ENCODE data around the gene ILK.

The ILK gene

GRCh38 chr11:6557761-6558674 lies 45.6 kb upstream of the ILK start:
- Histone ChIP-seq H3K27ac (no peak overlapping the region), H3K9me3 (ENCODE audit: control insufficient read depth, low read length) (no peaks in the 10 kb centered on the region), H3K4me1 (peaks cover 1% of the 10 kb centered on the region), H2AFZ (no peak overlapping the region), H3K79me2 (peaks cover 3% of the 10 kb centered on the region), H3K4me2 (ENCODE audit: low read length) (no peak overlapping the region), H3K36me3 (ENCODE audit: control insufficient read depth, insufficient read depth, low read length) (no peaks in the 10 kb centered on the region), H3K9ac (no peak overlapping the region), H3K27me3 (ENCODE audit: control insufficient read depth, insufficient read depth, low read length) (no peaks in the 10 kb centered on the region), H3K4me3 (ENCODE audit: low read depth, low read length) (no peak overlapping the region)
- TF ChIP-seq, protein P1, sequence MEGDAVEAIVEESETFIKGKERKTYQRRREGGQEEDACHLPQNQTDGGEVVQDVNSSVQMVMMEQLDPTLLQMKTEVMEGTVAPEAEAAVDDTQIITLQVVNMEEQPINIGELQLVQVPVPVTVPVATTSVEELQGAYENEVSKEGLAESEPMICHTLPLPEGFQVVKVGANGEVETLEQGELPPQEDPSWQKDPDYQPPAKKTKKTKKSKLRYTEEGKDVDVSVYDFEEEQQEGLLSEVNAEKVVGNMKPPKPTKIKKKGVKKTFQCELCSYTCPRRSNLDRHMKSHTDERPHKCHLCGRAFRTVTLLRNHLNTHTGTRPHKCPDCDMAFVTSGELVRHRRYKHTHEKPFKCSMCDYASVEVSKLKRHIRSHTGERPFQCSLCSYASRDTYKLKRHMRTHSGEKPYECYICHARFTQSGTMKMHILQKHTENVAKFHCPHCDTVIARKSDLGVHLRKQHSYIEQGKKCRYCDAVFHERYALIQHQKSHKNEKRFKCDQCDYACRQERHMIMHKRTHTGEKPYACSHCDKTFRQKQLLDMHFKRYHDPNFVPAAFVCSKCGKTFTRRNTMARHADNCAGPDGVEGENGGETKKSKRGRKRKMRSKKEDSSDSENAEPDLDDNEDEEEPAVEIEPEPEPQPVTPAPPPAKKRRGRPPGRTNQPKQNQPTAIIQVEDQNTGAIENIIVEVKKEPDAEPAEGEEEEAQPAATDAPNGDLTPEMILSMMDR (IDR thresholded peaks at IDR 0.05) = no peak

GRCh38 chr11:6559369-6559768 lies 44.2 kb upstream of the ILK start:
- Histone ChIP-seq H3K4me1 (peaks cover 11% of the 10 kb centered on the region), H3K27ac (no peak overlapping the region), H3K4me3 (ENCODE audit: low read depth, low read length) (no peak overlapping the region), H3K79me2 (peaks cover 3% of the 10 kb centered on the region), H3K9ac (no peak overlapping the region), H3K27me3 (ENCODE audit: control insufficient read depth, insufficient read depth, low read length) (no peaks in the 10 kb centered on the region), H3K36me3 (ENCODE audit: control insufficient read depth, insufficient read depth, low read length) (no peaks in the 10 kb centered on the region), H3K4me2 (ENCODE audit: low read length) (no peak overlapping the region), H3K9me3 (ENCODE audit: control insufficient read depth, low read length) (no peaks in the 10 kb centered on the region), H2AFZ (no peak overlapping the region)
- TF ChIP-seq, protein P1 (IDR thresholded peaks at IDR 0.05) = no peak

DNA sequence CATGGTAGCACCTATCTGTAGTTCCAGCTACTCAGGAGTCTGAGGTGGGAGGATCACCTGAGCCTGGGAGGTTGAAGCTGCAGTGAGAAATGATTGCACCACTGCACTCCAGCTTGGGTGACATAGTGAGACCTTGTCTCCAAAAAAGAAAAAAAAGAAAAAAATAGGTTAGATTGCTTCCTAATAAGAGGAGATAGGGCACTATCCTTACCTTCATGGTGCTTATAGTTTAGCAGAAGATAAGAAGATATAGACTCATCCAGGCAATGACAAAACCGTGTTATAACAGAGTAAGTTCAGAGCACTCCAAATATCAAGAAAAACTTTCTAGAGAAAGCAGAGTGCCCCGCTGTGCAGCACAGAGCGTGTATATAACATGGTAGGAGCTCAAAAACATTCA lies 42.3 kb upstream of the ILK start:
- no peak overlapping the region for H3K4me2 ChIP-seq (ENCODE audit: low read length)

DNA sequence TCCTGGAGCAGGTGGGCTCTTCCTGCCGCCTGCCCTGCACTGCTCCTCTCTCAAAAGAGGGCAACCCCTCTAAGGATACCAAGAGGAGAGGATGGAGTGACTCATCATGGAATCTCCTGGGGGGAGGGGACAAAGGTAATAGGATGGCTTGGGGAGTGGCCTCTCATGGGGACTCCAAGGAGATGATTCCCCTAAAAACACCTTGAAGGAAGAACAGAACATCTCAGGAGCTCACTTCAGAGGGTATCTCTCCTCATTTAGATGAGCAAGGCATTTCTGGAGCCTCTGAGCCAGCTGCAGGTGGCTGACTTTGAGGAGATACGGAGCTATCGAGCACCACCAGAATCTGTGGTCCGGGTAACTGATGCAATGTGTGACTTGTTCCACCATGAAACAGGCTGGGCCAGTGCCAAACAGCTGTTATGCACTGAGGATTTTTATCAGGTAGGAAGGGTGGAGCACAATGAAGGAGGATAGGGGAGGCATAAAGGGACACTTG lies 40.4 kb upstream of the ILK start:
- H3K36me3 ChIP-seq (ENCODE audit: control insufficient read depth, insufficient read depth, low read length) = no peaks in the 10 kb centered on the region
- H3K9me3 ChIP-seq (ENCODE audit: control insufficient read depth, low read length) = no peaks in the 10 kb centered on the region
- H3K4me3 ChIP-seq (ENCODE audit: low read depth, low read length) = no peak overlapping the region
- TF ChIP-seq, protein P1 (IDR thresholded peaks at IDR 0.05) = no peak
- peaks cover 26% of the 10 kb centered on the region for H3K4me1 ChIP-seq
- no peak overlapping the region for H3K4me2 ChIP-seq (ENCODE audit: low read length)
- peak overlapping the region; percentile 44 for H3K27ac ChIP-seq
- peak overlapping the region; percentile 46 for H2AFZ ChIP-seq
- H3K27me3 ChIP-seq (ENCODE audit: control insufficient read depth, insufficient read depth, low read length) = no peaks in the 10 kb centered on the region
- no peak overlapping the region for H3K9ac ChIP-seq
- peaks cover under 1% of the 10 kb centered on the region for H3K79me2 ChIP-seq

More for the DNA sequence above, 42.3 kb upstream of the ILK start:
- Histone ChIP-seq H3K36me3 (ENCODE audit: control insufficient read depth, insufficient read depth, low read length) (no peaks in the 10 kb centered on the region), H3K9ac (no peak overlapping the region), H3K27ac (no peak overlapping the region), H3K4me3 (ENCODE audit: low read depth, low read length) (no peak overlapping the region), H2AFZ (no peak overlapping the region), H3K9me3 (ENCODE audit: control insufficient read depth, low read length) (no peaks in the 10 kb centered on the region), H3K27me3 (ENCODE audit: control insufficient read depth, insufficient read depth, low read length) (no peaks in the 10 kb centered on the region), H3K79me2 (peaks cover 3% of the 10 kb centered on the region), H3K4me1 (peaks cover 17% of the 10 kb centered on the region)
- TF ChIP-seq, protein P1 (IDR thresholded peaks at IDR 0.05) = no peak
